ENCODE measurements around the gene TMCO5A.
A peak's percentile ranks its signal among the peaks of the same experiment; 100 is the strongest.

Gene TMCO5A

GRCh38 chr15:37978231-37978630, 43.8 kb downstream of the TMCO5A start:
- DNase-seq: no peak

GRCh38 chr15:37979671-37980409, 45.4 kb downstream of the TMCO5A start:
- DNase-seq: no peak

GRCh38 chr15:37981201-37981600, 46.8 kb downstream of the TMCO5A start:
- DNase-seq: no peak

GRCh38 chr15:37981775-37982174, 47.3 kb downstream of the TMCO5A start:
- DNase-seq: no peak

- DNase-seq: no peak
These were observed 49.9 kb downstream of the TMCO5A start for GRCh38 chr15:37984368-37984767.

GRCh38 chr15:37995461-37996347, 61.3 kb downstream of the TMCO5A start:
- DNase-seq: peak; percentile 71 to 72
